SU-DHL-6 (cell line): ENCODE results near the gene PRKAB1.

Experiments
- CTCF ChIP-seq: fragments of 200-600 bp; sonication (generic); IDR thresholded peaks from one replicate; pipeline ENCODE4 v1.5.1; 2017; ENCODE audit warnings: antibody characterized with exemption, mild to moderate bottlenecking, low read length, moderate library complexity; ENCODE audit not compliant: insufficient read depth, poor library complexity, severe bottlenecking
- EZH2phosphoT487 ChIP-seq: fragments of 200-600 bp; sonication (generic), shearing (Covaris generic); conservative IDR thresholded peaks from 2 replicates; pipeline ENCODE4 v1.6.1; 2018; ENCODE audit warnings: mild to moderate bottlenecking, antibody characterized with exemption, low read length, moderate library complexity, mixed read lengths

- TF ChIP-seq CTCF (no peak), EZH2phosphoT487 (no peak)
Observed at GRCh38 chr12:119627686-119628085, 40.2 kb upstream of the PRKAB1 start.
